Gastrocnemius medialis (tissue), 4 donors: Measurements from ENCODE around the gene LUC7L3.

Experiments used
- POLR2A ChIP-seq, 2 donors: fragments of 450-650 bp; IDR thresholded peaks; one replicate each; pipeline ENCODE4 v1.6.1; 2017; ENCODE audit warnings: antibody characterized with exemption in 2 of 2, mild to moderate bottlenecking in 2 of 2, moderate library complexity in 2 of 2
- TF ChIP-seq, protein P1 (sequence below), 5 experiments: fragments of 450-650 bp in 3 of 5; fragments of 200-600 bp in 2 of 5; sonication (generic) in 2 of 5; IDR thresholded peaks in 4 of 5; conservative IDR thresholded peaks in 1 of 5; 1 replicate in 4 of 5; 2 replicates in 1 of 5; pipeline ENCODE4 v1.5.1; 2016 to 2019; ENCODE audit warnings: antibody characterized with exemption in 5 of 5, mild to moderate bottlenecking in 3 of 5, moderate library complexity in 3 of 5

DNA sequence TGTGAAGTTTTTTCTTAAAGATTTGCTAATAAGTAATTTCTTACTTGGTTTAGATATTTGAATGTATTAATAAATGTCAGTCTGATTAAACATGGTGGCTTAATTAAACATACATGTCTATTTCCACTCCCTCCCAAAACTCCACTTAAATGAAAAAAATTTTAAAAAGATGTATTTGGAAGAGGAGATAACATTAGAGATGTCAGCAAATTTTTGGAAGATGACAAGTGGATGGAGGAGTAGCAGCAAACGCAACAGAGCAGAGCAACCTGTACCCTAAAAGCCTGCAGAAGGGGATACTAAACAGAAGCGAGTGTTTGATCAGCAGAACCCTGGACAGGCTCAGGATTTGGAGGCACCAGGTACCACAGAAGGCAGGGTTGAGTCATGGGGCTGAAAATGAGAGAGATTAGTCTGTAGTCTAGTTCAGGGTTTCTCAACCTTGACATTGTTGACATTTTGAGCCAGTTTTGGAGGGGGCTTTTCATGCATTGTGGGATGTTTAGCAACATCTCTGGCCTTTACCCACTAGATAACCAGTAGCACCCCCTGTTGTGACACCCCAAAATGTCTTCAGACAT, 17.8 kb downstream of the LUC7L3 start:
- TF ChIP-seq, protein P1, sequence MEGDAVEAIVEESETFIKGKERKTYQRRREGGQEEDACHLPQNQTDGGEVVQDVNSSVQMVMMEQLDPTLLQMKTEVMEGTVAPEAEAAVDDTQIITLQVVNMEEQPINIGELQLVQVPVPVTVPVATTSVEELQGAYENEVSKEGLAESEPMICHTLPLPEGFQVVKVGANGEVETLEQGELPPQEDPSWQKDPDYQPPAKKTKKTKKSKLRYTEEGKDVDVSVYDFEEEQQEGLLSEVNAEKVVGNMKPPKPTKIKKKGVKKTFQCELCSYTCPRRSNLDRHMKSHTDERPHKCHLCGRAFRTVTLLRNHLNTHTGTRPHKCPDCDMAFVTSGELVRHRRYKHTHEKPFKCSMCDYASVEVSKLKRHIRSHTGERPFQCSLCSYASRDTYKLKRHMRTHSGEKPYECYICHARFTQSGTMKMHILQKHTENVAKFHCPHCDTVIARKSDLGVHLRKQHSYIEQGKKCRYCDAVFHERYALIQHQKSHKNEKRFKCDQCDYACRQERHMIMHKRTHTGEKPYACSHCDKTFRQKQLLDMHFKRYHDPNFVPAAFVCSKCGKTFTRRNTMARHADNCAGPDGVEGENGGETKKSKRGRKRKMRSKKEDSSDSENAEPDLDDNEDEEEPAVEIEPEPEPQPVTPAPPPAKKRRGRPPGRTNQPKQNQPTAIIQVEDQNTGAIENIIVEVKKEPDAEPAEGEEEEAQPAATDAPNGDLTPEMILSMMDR (IDR thresholded peaks at IDR 0.05 in 4 of 5, conservative IDR thresholded peaks at IDR 0.05 in 1 of 5) = no peak
- TF ChIP-seq POLR2A (IDR thresholded peaks at IDR 0.05) = no peak
